HepG2 (cell line): ENCODE measurements around the gene CD33. TPM values are rescaled to one million over a fixed set of nuclear protein-coding genes. Genes with fewer than 3 reads are reported as not detected.

ENCODE experiments used
- ATAC-seq: fragments of 200-7000 bp; cut with Tn5 transposase; 3 replicates; pipeline ENCODE4 v1.9.1; 2020; ENCODE audit warnings: mild to moderate bottlenecking, moderate library complexity
- BruUV-seq: library from RNA; stranded (reverse); fragments of 400-500 nt; replicated peaks from 2 replicates; lab custom pipeline; 2021; lab: Mats Ljungman, UMichigan
- CTCF ChIA-PET: fragments of 300-600 bp; formaldehyde crosslinking; extraction: SDS; loops from one replicate; lab custom pipeline; 2021; ENCODE audit warnings: low total read pairs, inconsistent platforms, low intra/inter-chr PET ratio; lab: Yijun Ruan, JAX
- POLR2A ChIA-PET: fragments of 350-600 bp; sonication (Branson Sonifier 250); formaldehyde crosslinking; loops from one replicate; lab custom pipeline; 2020; ENCODE audit warnings: antibody characterized with exemption, inconsistent platforms; lab: Yijun Ruan, JAX
- DNase-seq: peaks from one replicate; pipeline ENCODE4 v3.0.0-alpha.2; 2015; ENCODE audit warnings: low spot score
- FAIRE-seq: peaks from 3 replicates; lab custom pipeline; 2011; peaks lifted over from hg19 to GRCh38; lab: Jason Lieb, UNC
- H2AFZ ChIP-seq: one replicate; pipeline ENCODE4 v1.6.1; 2011; ENCODE audit warnings: low read length, inconsistent platforms
- H3K27ac ChIP-seq: fragments of 300-600 bp; 3 replicates; pipeline ENCODE4 v1.8.0; 2011; ENCODE audit warnings: mixed run types, mild to moderate bottlenecking, mixed read lengths, low read length, inconsistent platforms; ENCODE audit not compliant: insufficient read depth; ENCODE audit errors: extremely low read length
- H3K27me3 ChIP-seq, 2 experiments: fragments of 200-600 bp in 1 of 2; 2 replicates in 1 of 2; 3 replicates in 1 of 2; pipeline versions ENCODE4 v1.6.0 to v1.8.0; 2011; ENCODE audit warnings: low read length in 2 of 2, mild to moderate bottlenecking in 2 of 2, moderate library complexity in 2 of 2, inconsistent platforms in 1 of 2; ENCODE audit not compliant: insufficient read depth in 2 of 2, control insufficient read depth in 1 of 2
- H3K36me3 ChIP-seq, 2 experiments: fragments of 200-600 bp in 1 of 2; replicated peaks in 1 of 2; 2 replicates in 1 of 2; 3 replicates in 1 of 2; pipeline versions ENCODE4 v1.5.1 to v1.8.0; 2011; ENCODE audit warnings: low read length in 2 of 2, inconsistent platforms in 1 of 2; ENCODE audit not compliant: insufficient read depth in 2 of 2, control insufficient read depth in 1 of 2
- H3K4me1 ChIP-seq: 2 replicates; pipeline ENCODE4 v1.5.1; 2012; ENCODE audit warnings: low read length, inconsistent platforms; ENCODE audit not compliant: insufficient read depth
- H3K4me2 ChIP-seq: 2 replicates; pipeline ENCODE4 v1.6.0; 2011; ENCODE audit warnings: low read depth, low read length, inconsistent platforms
- H3K4me3 ChIP-seq, 3 experiments: fragments of 200-600 bp in 1 of 3; sonication (generic), shearing (Covaris generic) in 1 of 3; replicated peaks in 1 of 3; 2 replicates each; pipeline ENCODE4 v1.5.1; 2011 to 2016; ENCODE audit warnings: low read length in 3 of 3, inconsistent platforms in 2 of 3, low read depth in 2 of 3, mild to moderate bottlenecking in 2 of 3, control low read depth in 1 of 3, mixed read lengths in 1 of 3; ENCODE audit not compliant: insufficient read depth in 1 of 3
- H3K79me2 ChIP-seq: one replicate; pipeline ENCODE4 v1.6.1; 2011; ENCODE audit warnings: low read length, inconsistent platforms; ENCODE audit not compliant: insufficient read depth
- H3K9ac ChIP-seq: 2 replicates; pipeline ENCODE4 v1.6.0; 2011; ENCODE audit warnings: mild to moderate bottlenecking, low read depth, low read length, inconsistent platforms; ENCODE audit not compliant: insufficient read depth
- H3K9me3 ChIP-seq: 2 replicates; pipeline ENCODE4 v1.5.1; 2012; ENCODE audit warnings: mild to moderate bottlenecking, low read length
- H4K20me1 ChIP-seq: 2 replicates; pipeline ENCODE4 v1.6.0; 2011; ENCODE audit warnings: inconsistent platforms, mild to moderate bottlenecking, low read length, moderate library complexity; ENCODE audit not compliant: insufficient read depth
- PAWR ChIP-seq: sonication (generic); formaldehyde crosslinking; IDR thresholded peaks from 2 replicates; pipeline ENCODE4 v1.4.0; 2020; ENCODE audit warnings: missing genetic modification reagents, mild to moderate bottlenecking, borderline replicate concordance
- SP140L ChIP-seq: sonication (generic); formaldehyde crosslinking; IDR thresholded peaks from 2 replicates; pipeline ENCODE4 v1.4.0; 2020; ENCODE audit warnings: missing genetic modification reagents, borderline replicate concordance
- ZBTB7B ChIP-seq: sonication (generic); formaldehyde crosslinking; IDR thresholded peaks from 2 replicates; pipeline ENCODE4 v1.4.0; 2020; ENCODE audit warnings: missing genetic modification reagents
- ZNF44 ChIP-seq: sonication (generic); formaldehyde crosslinking; IDR thresholded peaks from 2 replicates; pipeline ENCODE4 v1.5.1; 2020; ENCODE audit warnings: mild to moderate bottlenecking, missing genetic modification reagents
- WGBS: methylation state at CpG from one replicate; pipeline ENCODE4 v1.1.6; 2017; ENCODE audit warnings: low lambda C conversion rate; 5-methylcytosine and 5-hydroxymethylcytosine counted together
- in situ Hi-C: cut with HindIII; loops from 2 replicates; pipeline ENCODE4 v1.10.0; 2017; ENCODE audit warnings: low pct_unique_long_range_greater_than_20kb; ENCODE audit not compliant: extremely low pct_ligation_motif_present
- intact Hi-C: fragments of 100-400 bp; cut with micrococcal nuclease; formaldehyde crosslinking; loops from one replicate; pipeline ENCODE4 v1.10.0; 2022; ENCODE audit not compliant: unreplicated experiment
- polyA plus RNA-seq, 8 experiments: library from polyadenylated mRNA; depleted of rRNA in 3 of 8; stranded (reverse) in 7 of 8; unstranded in 1 of 8; fragments of >200 nt; fragmentation: Illumina TruSeq in 4 of 8; extraction: Trizol in 4 of 8; gene quantifications; 2 replicates each; pipeline versions ENCODE4 v1.2.1 to v1.2.3, GENCODE V29; 2011 to 2016; ENCODE audit warnings: low read depth in 4 of 8, missing spikeins in 1 of 8, mixed read lengths in 1 of 8; ENCODE audit not compliant: insufficient read depth in 1 of 8
- total RNA-seq, 5 experiments: library from RNA; depleted of rRNA; stranded (reverse); fragments of >200 nt; fragmentation: Illumina TruSeq; extraction: Trizol; gene quantifications; 2 replicates each; pipeline ENCODE4 v1.2.3, GENCODE V29; 2016; ENCODE audit warnings: low read depth in 1 of 5
- TF ChIP-seq, protein P1 (sequence below): sonication (generic); formaldehyde crosslinking; IDR thresholded peaks from 2 replicates; pipeline ENCODE4 v1.5.0; 2020; ENCODE audit warnings: mild to moderate bottlenecking, missing genetic modification reagents

Gene CD33
- total and polyA plus RNA-seq, 2 of the 13 experiments (the other 11 are each of a cell fraction or from before 2014, with no cell fraction given) = 0.29 TPM; not detected in 1

DNA sequence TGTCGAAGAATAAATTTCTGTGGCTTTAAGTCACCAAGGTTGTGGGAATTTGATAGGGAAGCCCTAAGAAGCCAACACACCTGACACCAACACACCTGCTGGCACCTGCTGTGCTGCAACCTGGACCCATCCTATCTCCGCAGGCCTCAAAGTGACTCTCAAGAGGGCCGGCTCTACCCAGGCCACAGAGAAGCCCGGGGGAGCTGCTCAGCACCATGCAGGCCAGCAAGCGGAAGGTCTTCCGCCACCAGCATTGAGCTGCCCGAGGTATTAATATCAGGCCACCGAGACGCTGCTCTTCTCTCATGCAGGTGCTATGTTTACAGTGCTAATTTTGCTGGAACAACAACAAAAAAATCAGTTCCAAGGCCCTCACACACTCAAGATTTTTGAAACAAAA, 32.2 kb upstream of the CD33 start (continued):
- TF ChIP-seq, protein P1, sequence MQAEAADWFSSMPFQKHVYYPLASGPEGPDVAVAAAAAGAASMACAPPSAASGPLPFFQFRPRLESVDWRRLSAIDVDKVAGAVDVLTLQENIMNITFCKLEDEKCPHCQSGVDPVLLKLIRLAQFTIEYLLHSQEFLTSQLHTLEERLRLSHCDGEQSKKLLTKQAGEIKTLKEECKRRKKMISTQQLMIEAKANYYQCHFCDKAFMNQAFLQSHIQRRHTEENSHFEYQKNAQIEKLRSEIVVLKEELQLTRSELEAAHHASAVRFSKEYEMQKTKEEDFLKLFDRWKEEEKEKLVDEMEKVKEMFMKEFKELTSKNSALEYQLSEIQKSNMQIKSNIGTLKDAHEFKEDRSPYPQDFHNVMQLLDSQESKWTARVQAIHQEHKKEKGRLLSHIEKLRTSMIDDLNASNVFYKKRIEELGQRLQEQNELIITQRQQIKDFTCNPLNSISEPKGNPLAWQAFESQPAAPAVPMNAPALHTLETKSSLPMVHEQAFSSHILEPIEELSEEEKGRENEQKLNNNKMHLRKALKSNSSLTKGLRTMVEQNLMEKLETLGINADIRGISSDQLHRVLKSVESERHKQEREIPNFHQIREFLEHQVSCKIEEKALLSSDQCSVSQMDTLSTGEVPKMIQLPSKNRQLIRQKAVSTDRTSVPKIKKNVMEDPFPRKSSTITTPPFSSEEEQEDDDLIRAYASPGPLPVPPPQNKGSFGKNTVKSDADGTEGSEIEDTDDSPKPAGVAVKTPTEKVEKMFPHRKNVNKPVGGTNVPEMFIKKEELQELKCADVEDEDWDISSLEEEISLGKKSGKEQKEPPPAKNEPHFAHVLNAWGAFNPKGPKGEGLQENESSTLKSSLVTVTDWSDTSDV (CRISPR knock-in tag) = no peak

DNA sequence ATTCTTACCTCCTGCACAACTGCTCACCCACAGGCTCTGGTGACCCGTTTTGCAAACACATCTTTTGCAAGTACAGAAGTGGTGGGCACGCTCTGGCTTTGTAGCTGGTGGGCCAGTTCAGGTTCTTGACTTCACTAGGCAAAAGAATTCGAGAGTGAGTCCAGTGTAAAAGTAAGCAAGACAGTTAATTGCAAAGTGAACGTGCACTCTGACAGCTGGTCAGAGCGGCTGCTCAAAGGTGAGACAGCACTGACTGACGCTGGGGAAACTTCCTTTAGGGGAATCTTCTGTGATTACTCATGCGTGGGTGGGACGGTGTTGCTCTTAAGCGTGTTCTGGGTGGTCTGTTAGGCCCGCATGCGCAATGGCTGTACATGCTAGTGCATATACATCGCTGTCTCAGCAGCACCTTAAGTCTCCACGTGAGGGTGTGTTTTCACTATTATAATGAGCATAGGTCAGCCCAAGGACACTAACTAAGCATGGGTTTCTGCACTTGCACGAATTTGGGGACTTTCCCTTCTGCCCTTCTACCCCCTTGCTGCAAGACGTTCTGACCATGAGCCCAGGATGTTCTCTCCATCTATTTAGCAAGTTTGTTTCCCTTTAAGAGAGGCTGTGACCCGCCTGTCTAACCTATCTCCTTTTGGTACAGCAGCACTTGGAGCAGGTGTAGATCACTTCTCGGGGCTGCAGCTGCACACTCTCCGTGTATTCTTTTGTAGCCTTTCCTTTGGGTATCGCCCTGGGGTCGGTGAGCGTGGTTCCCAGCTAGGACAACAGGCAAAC, 30.2 kb upstream of the CD33 start:
- no peak overlapping the region for H2AFZ ChIP-seq
- intact Hi-C loops (no loop called here), in situ Hi-C loops (no loop called here)
- H3K9ac ChIP-seq = no peak overlapping the region
- no peak overlapping the region for H3K4me3 ChIP-seq
- ChIA-PET POLR2A (no interaction called here), CTCF (no interaction called here)
- no peaks in the 10 kb centered on the region for H3K4me1 ChIP-seq
- WGBS = 2% methylated on average over 14 of the region's 21 CpGs
- H3K4me2 ChIP-seq = no peak overlapping the region
- DNase-seq (no peak), FAIRE-seq (no peak), ATAC-seq (no peak)
- no TSS peak for BruUV-seq
- no peak overlapping the region for H3K27ac ChIP-seq
- no peaks in the 10 kb centered on the region for H3K9me3 ChIP-seq
- H3K36me3 ChIP-seq = no peaks in the 10 kb centered on the region
- peaks cover 7 to 55% of the 10 kb centered on the region in 2 experiments; a peak in 4 of 5 replicates for H3K27me3 ChIP-seq
- no peaks in the 10 kb centered on the region for H4K20me1 ChIP-seq
- H3K79me2 ChIP-seq = no peaks in the 10 kb centered on the region
- TF ChIP-seq ZBTB7B = no peak
- TF ChIP-seq PAWR = no peak
- TF ChIP-seq SP140L (CRISPR knock-in tag) = no peak
- TF ChIP-seq ZNF44 = no peak
